GM04504 (cell line): ENCODE results near the gene USP34.
A peak's percentile ranks its signal among the peaks of the same experiment; 100 is the strongest.

Experiments used
- DNase-seq: peaks from one replicate; pipeline ENCODE4 v3.0.0-alpha.2; 2012; ENCODE audit warnings: low read depth

Gene USP34

GRCh38 chr2:61368687-61369665, 101.9 kb downstream of the USP34 start:
- no peak for DNase-seq

- no peak for DNase-seq
Measured at GRCh38 chr2:61367177-61367576, 103.7 kb downstream of the USP34 start.

- no peak for DNase-seq
Measured at GRCh38 chr2:61363580-61363979, 107.3 kb downstream of the USP34 start.

- no peak for DNase-seq
Measured at GRCh38 chr2:61362873-61363272, 108.0 kb downstream of the USP34 start.

GRCh38 chr2:61361068-61361467, 109.8 kb downstream of the USP34 start:
- DNase-seq, result no peak

GRCh38 chr2:61359058-61359457, 111.8 kb downstream of the USP34 start:
- DNase-seq, result no peak

GRCh38 chr2:61357681-61358080, 113.2 kb downstream of the USP34 start:
- no peak for DNase-seq

- peak; percentile 16 for DNase-seq
Measured at GRCh38 chr2:61356958-61357350, 113.9 kb downstream of the USP34 start.

- DNase-seq, result peak; percentile 7
Measured at GRCh38 chr2:61356261-61356957, 114.5 kb downstream of the USP34 start.

GRCh38 chr2:61354543-61355197, 116.2 kb downstream of the USP34 start:
- DNase-seq, result no peak

GRCh38 chr2:61353909-61354308, 117.0 kb downstream of the USP34 start:
- no peak for DNase-seq

- no peak for DNase-seq
Measured at GRCh38 chr2:61350777-61351176, 120.1 kb downstream of the USP34 start.

- DNase-seq, result no peak
Measured at GRCh38 chr2:61343141-61343540, 127.7 kb downstream of the USP34 start.

- DNase-seq, result no peak
Measured at GRCh38 chr2:61340242-61340641, 130.6 kb downstream of the USP34 start.

GRCh38 chr2:61338447-61338846, 132.4 kb downstream of the USP34 start:
- no peak for DNase-seq

GRCh38 chr2:61335187-61335586, 135.7 kb downstream of the USP34 start:
- no peak for DNase-seq

- no peak for DNase-seq
Measured at GRCh38 chr2:61334466-61334865, 136.4 kb downstream of the USP34 start.

- DNase-seq, result peak; percentile 65
Measured at GRCh38 chr2:61328707-61329251, 142.1 kb downstream of the USP34 start.

- DNase-seq, result no peak
Measured at GRCh38 chr2:61327173-61327572, 143.7 kb downstream of the USP34 start.

- no peak for DNase-seq
Measured at GRCh38 chr2:61326423-61326822, 144.5 kb downstream of the USP34 start.

- no peak for DNase-seq
Measured at GRCh38 chr2:61320181-61320580, 150.7 kb downstream of the USP34 start.

GRCh38 chr2:61318553-61318952, 152.3 kb downstream of the USP34 start:
- no peak for DNase-seq
